ENCODE results near the gene ANGPTL1.
"Not testable (repeated sequence)": the region's sequence is repeated elsewhere in the genome, so short reads cannot be mapped to it uniquely, and the experiment has no call there.

Gene ANGPTL1

GRCh38 chr1:178867670-178868069, 3.2 kb downstream of the ANGPTL1 start:
- DNase-seq (ENCODE audit: low read depth) = peak; percentile 38

- DNase-seq (ENCODE audit: low read depth) = no peak
Measured at GRCh38 chr1:178864326-178864725, 6.6 kb downstream of the ANGPTL1 start.

GRCh38 chr1:178862864-178863263, 8.0 kb downstream of the ANGPTL1 start:
- no peak for DNase-seq (ENCODE audit: low read depth)

GRCh38 chr1:178862416-178862815, 8.5 kb downstream of the ANGPTL1 start:
- no peak for DNase-seq (ENCODE audit: low read depth)

DNA sequence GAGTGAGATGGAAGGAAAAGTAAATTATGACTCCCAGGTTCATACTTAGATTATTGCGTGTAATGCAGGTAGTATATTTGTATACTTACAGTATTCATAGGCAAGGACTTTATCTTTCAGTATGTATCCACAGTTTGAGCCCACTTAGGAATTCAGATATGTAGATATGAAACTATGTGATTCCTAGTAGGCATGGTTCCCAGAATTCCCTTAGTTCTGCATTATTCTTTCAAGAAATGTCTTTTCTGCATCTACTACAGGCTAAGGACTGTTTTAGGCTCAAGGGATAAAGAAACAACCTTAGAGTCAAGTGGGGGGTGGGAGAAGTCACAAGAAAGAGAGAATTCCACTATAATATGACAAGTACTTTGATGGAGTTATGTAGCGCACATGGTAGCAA, 13.8 kb downstream of the ANGPTL1 start:
- no peak for DNase-seq (ENCODE audit: low read depth)

GRCh38 chr1:178849918-178850317, 21.0 kb downstream of the ANGPTL1 start:
- no peak for DNase-seq (ENCODE audit: low read depth)

GRCh38 chr1:178847919-178848318, 23.0 kb downstream of the ANGPTL1 start:
- not testable (repeated sequence) for DNase-seq (ENCODE audit: low read depth)

DNA sequence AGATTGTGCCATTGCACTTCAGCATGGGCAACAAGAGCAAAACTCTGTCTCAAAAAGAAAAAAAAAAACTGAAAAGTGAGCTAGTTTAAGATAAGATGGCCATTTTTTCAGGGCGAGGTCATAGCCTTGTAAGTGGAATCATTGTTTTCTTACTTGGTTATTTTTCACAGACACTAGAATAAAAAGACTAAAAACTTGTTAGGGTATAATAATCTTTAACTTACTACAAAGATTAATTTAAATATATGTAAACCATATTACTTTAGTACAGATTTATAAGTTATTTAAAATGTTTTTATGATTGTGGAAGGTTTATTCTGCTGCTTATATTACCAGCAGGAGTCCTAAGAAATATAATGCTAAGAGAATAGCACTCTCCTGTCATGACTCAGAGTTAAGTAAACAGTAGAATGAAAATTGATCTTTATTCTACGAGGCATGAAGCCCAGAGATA, 23.5 kb downstream of the ANGPTL1 start:
- peak; percentile 11 for DNase-seq (ENCODE audit: low read depth)

- no peak for DNase-seq (ENCODE audit: low read depth)
Measured at GRCh38 chr1:178846306-178846705, 24.6 kb downstream of the ANGPTL1 start.

DNA sequence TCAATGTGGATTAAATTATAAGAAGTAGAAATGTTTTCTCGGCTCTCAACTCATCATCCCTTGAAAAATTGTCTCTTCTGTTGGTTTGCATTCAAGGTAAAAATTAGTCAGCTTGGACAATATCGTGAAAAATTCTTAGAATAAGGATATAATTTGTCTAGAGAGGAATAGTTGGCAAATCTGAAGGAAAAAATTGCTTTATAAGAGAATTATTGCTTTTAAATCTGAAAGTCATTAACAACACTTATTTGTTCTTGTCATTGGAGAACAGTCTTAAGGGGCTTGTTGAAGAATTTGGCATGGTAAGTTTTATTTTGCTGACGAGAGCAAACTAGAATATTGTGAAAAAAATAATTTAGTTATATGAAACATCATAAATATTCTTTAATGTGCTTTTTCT, 26.4 kb downstream of the ANGPTL1 start:
- DNase-seq (ENCODE audit: low read depth) = no peak

DNA sequence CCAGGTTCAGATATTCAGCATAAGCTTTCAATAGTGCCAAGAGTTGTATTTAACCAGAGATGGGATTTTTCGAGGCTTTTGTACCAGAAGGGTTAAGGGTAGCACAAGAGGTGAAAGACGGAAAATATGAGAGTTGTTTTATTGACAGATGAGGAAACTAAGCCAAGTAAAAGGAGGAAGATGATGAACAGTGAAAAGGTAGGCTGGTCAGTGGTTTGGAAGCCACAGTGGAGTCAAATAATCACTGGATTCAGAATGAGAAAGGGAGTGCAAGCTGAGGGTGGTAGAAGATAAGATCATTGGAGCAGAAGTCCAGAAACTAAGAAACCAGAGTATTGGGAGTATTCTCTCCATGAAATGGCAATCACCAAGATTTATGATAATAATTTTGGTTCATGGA, 45.7 kb downstream of the ANGPTL1 start:
- DNase-seq (ENCODE audit: low read depth) = no peak

DNA sequence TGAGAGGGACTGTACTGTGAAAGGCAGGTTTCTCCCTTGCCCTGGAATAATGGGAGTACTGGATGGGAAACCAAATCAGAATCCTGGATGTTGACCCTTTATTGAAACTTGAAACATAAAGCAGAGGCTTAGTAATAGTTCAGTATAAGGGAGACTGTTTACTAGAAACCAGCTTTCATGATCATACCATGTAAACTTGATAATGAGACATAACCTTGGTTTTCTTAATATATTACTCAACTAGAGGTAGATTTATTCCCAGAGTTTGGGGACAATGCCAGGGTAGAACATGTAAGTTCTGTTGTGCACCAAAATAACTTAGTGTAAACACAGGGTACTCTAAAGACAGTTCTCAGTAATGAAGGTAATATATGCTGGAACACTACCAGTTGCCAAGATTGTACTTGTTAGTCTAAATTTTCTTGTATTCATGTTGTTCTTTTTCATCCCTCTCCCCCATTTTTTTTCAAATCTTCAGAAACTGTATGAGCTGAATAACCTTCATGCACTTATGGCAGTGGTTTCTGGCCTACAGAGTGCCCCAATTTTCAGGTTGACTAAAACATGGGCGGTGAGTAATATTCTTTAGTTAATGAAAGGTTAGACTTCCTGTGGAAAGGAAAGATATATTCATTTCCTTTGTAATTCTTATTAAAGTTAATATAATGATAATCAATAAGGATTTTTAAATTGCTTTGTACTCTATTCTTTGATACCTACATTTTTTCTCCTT, 49.6 kb downstream of the ANGPTL1 start:
- no peak for DNase-seq (ENCODE audit: low read depth)

GRCh38 chr1:178819123-178819522, 51.8 kb downstream of the ANGPTL1 start:
- DNase-seq (ENCODE audit: low read depth) = no peak

GRCh38 chr1:178818416-178818815, 52.5 kb downstream of the ANGPTL1 start:
- DNase-seq (ENCODE audit: low read depth) = no peak

- no peak for DNase-seq (ENCODE audit: low read depth)
Measured at GRCh38 chr1:178810585-178810984, 60.3 kb downstream of the ANGPTL1 start.

DNA sequence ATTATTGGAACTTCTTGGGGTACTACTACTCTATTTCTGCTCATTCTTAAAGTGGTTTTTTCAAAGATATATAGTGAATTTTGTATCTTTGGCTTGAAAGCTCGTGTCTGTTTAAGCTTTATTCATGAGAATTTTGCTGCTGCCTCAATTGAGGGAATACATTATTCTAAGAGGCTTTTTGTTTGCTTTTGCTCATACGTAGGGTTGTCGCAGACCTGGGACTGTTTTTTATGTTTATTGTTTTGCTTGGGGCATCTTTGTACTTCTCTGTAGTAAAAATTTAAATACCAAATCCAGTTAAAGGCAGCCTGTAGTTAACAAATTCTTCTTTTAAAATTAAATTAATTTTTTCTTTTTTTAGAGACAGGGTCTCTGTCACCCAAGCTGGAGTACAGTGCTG, 62.3 kb downstream of the ANGPTL1 start:
- no peak for DNase-seq (ENCODE audit: low read depth)

DNA sequence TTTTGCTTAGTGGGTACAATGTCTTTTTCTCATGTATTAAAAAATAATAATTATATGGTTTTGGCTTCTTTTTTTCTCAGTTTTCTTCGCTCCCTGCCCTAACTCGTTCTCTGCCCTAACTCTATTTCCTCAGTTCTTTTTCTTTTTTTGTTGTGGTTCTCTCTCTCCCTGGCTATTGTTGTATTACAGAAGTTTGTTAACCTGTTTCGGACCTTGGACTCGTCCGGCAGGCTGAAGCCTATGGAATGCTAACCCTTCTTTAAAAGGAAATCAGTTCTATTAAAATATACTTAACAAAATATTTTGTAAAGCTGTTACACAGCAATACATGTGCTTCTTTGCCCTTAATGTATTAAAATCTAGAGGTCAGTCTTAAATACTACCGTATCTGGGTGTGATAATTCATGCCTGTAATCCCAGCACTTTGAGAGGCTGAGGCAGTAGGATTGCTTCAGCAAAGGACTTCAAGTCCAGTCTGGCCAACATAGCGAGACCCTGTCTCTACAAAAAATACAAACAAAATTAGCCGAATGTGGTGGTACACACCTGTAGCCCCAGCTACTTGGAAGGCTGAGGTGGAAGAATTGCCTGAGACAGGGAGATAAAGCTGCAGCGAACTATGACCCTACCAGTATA, 64.1 kb downstream of the ANGPTL1 start:
- DNase-seq (ENCODE audit: low read depth) = no peak

DNA sequence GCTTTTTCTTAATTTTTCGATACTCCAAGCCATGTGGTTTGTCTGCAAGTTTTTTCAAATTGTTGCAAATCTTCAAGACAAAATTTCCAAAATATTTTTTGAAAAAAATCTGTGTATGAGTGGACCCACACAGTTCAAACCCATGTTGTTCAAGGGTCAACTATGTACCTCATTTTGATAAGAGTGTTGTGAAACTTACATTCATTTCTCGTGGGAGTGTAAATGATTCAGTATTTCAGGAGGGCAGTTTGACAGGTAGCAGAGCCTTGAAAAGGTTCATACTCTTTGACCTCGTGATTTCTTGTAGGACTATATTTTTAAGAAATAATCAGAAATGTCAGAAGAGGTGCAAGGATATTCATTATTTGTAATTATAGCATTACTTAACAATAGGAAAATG, 68.0 kb downstream of the ANGPTL1 start:
- no peak for DNase-seq (ENCODE audit: low read depth)

All from fibroblast of gingiva (primary cell).